T-helper 2 cell treated with Interferon-gamma antibody and Interleukin-4, amounts not matched to agents 5 μg/mL and 100 μg/mL, for 36 hours (primary cell): ENCODE data around the gene ZBTB37.
"Not testable (repeated sequence)": the region's sequence is repeated elsewhere in the genome, so short reads cannot be mapped to it uniquely, and the experiment has no call there.

ENCODE experiments used
- DNase-seq: peaks from one replicate; pipeline ENCODE4 v3.0.0; 2021; ENCODE audit warnings: low spot score
- H3K27ac Mint-ChIP-seq: one replicate; pipeline ENCODE4 v1.8.0; 2021; ENCODE audit warnings: mild to moderate bottlenecking, mixed read lengths
- H3K27me3 Mint-ChIP-seq: one replicate; pipeline ENCODE4 v1.8.0; 2021; ENCODE audit warnings: low read depth, mixed read lengths
- H3K36me3 Mint-ChIP-seq: one replicate; pipeline ENCODE4 v1.8.0; 2021; ENCODE audit warnings: low read depth, mixed read lengths
- H3K4me1 Mint-ChIP-seq: one replicate; pipeline ENCODE4 v1.8.0; 2021; ENCODE audit warnings: low read depth, mixed read lengths
- H3K4me3 Mint-ChIP-seq: one replicate; pipeline ENCODE4 v1.8.0; 2022; ENCODE audit warnings: mild to moderate bottlenecking, moderate library complexity, mixed read lengths
- H3K9me3 Mint-ChIP-seq: one replicate; pipeline ENCODE4 v1.8.0; 2021; ENCODE audit warnings: mixed read lengths

The ZBTB37 gene

GRCh38 chr1:173860065-173860464 lies 8.1 kb upstream of the ZBTB37 start:
- H3K27me3 Mint-ChIP-seq, result no peaks in the 10 kb centered on the region
- no peak overlapping the region for H3K4me3 Mint-ChIP-seq
- peaks cover 13% of the 10 kb centered on the region for H3K4me1 Mint-ChIP-seq
- peaks cover 50% of the 10 kb centered on the region for H3K36me3 Mint-ChIP-seq
- no peak for DNase-seq
- no peaks in the 10 kb centered on the region for H3K9me3 Mint-ChIP-seq
- no peak overlapping the region for H3K27ac Mint-ChIP-seq

- Mint-ChIP-seq H3K36me3 (peaks cover 55% of the 10 kb centered on the region), H3K4me3 (no peak overlapping the region), H3K9me3 (no peaks in the 10 kb centered on the region), H3K27me3 (no peaks in the 10 kb centered on the region), H3K27ac (peak overlapping the region; percentile 36), H3K4me1 (peaks cover 24% of the 10 kb centered on the region)
- no peak for DNase-seq
Measured at GRCh38 chr1:173861731-173862145, 6.4 kb upstream of the ZBTB37 start.

GRCh38 chr1:173862146-173862768 lies 5.9 kb upstream of the ZBTB37 start:
- Mint-ChIP-seq H3K27ac (peak overlapping the region; percentile 45), H3K4me1 (peaks cover 24% of the 10 kb centered on the region), H3K36me3 (peaks cover 60% of the 10 kb centered on the region)
- not testable (repeated sequence) for H3K27me3 Mint-ChIP-seq, H3K9me3 Mint-ChIP-seq, H3K4me3 Mint-ChIP-seq, DNase-seq

GRCh38 chr1:173862769-173863223 lies 5.4 kb upstream of the ZBTB37 start:
- Mint-ChIP-seq H3K27ac (peak overlapping the region; percentile 45), H3K4me3 (no peak overlapping the region), H3K9me3 (no peaks in the 10 kb centered on the region), H3K36me3 (peaks cover 60% of the 10 kb centered on the region), H3K4me1 (peaks cover 24% of the 10 kb centered on the region), H3K27me3 (no peaks in the 10 kb centered on the region)
- DNase-seq, result no peak

GRCh38 chr1:173863224-173864161 lies 4.7 kb upstream of the ZBTB37 start:
- Mint-ChIP-seq H3K27ac (peak overlapping the region; percentile 36), H3K36me3 (peaks cover 56% of the 10 kb centered on the region), H3K27me3 (no peaks in the 10 kb centered on the region), H3K9me3 (no peaks in the 10 kb centered on the region), H3K4me3 (peak overlapping the region; percentile 98), H3K4me1 (peaks cover 24% of the 10 kb centered on the region)
- no peak for DNase-seq

- Mint-ChIP-seq H3K4me3 (peak overlapping the region; percentile 98), H3K36me3 (peaks cover 56% of the 10 kb centered on the region), H3K27ac (peak overlapping the region; percentile 99), H3K4me1 (peaks cover 31% of the 10 kb centered on the region), H3K9me3 (no peaks in the 10 kb centered on the region), H3K27me3 (no peaks in the 10 kb centered on the region)
- DNase-seq, result no peak
Measured at GRCh38 chr1:173864179-173864867, 3.9 kb upstream of the ZBTB37 start.

- H3K36me3 Mint-ChIP-seq, result peaks cover 55% of the 10 kb centered on the region
- no peak for DNase-seq
- H3K27ac Mint-ChIP-seq, result peak overlapping the region; percentile 99
- peak overlapping the region; percentile 98 for H3K4me3 Mint-ChIP-seq
- no peaks in the 10 kb centered on the region for H3K27me3 Mint-ChIP-seq
- no peaks in the 10 kb centered on the region for H3K9me3 Mint-ChIP-seq
- peaks cover 43% of the 10 kb centered on the region for H3K4me1 Mint-ChIP-seq
Measured at GRCh38 chr1:173865468-173866164, 2.6 kb upstream of the ZBTB37 start.

GRCh38 chr1:173866413-173867115 lies 1.6 kb upstream of the ZBTB37 start:
- Mint-ChIP-seq H3K4me1 (peaks cover 50% of the 10 kb centered on the region), H3K27me3 (no peaks in the 10 kb centered on the region), H3K4me3 (peak overlapping the region; percentile 98), H3K9me3 (no peaks in the 10 kb centered on the region), H3K27ac (peak overlapping the region; percentile 99), H3K36me3 (peaks cover 58% of the 10 kb centered on the region)
- no peak for DNase-seq

- no peak for DNase-seq
- peaks cover 56% of the 10 kb centered on the region for H3K36me3 Mint-ChIP-seq
- H3K4me1 Mint-ChIP-seq, result peaks cover 52% of the 10 kb centered on the region
- H3K27me3 Mint-ChIP-seq, result no peaks in the 10 kb centered on the region
- peak overlapping the region; percentile 99 for H3K27ac Mint-ChIP-seq
- peak overlapping the region; percentile 98 for H3K4me3 Mint-ChIP-seq
- H3K9me3 Mint-ChIP-seq, result no peaks in the 10 kb centered on the region
Measured at GRCh38 chr1:173867141-173867752, 933 bp upstream of the ZBTB37 start.

GRCh38 chr1:173867753-173868265 lies 371 bp upstream of the ZBTB37 start, which contains the start of gene GAS5:
Gene GAS5, minus strand, starts transcription at chr1:173867989.
- Mint-ChIP-seq H3K9me3 (no peaks in the 10 kb centered on the region), H3K4me1 (peaks cover 54% of the 10 kb centered on the region), H3K27ac (peak within 1 kb of the TSS; percentile 99), H3K27me3 (no peaks in the 10 kb centered on the region), H3K36me3 (peaks cover 53% of the 10 kb centered on the region), H3K4me3 (peak within 1 kb of the TSS; percentile 98)
- DNase-seq, result peak; percentile 98

GRCh38 chr1:173869021-173869359 lies 810 bp downstream of the ZBTB37 start:
- H3K9me3 Mint-ChIP-seq, result no peaks in the 10 kb centered on the region
- peaks cover 51% of the 10 kb centered on the region for H3K4me1 Mint-ChIP-seq
- DNase-seq, result no peak
- no peaks in the 10 kb centered on the region for H3K27me3 Mint-ChIP-seq
- peaks cover 54% of the 10 kb centered on the region for H3K36me3 Mint-ChIP-seq
- H3K4me3 Mint-ChIP-seq, result peak overlapping the region; percentile 98
- H3K27ac Mint-ChIP-seq, result peak overlapping the region; percentile 94

- peaks cover 41% of the 10 kb centered on the region for H3K4me1 Mint-ChIP-seq
- H3K36me3 Mint-ChIP-seq, result peaks cover 44% of the 10 kb centered on the region
- peak overlapping the region; percentile 98 for H3K4me3 Mint-ChIP-seq
- peak; percentile 42 for DNase-seq
- H3K27me3 Mint-ChIP-seq, result no peaks in the 10 kb centered on the region
- peak overlapping the region; percentile 95 for H3K27ac Mint-ChIP-seq
- H3K9me3 Mint-ChIP-seq, result no peaks in the 10 kb centered on the region
Measured at GRCh38 chr1:173870252-173871075, 2.3 kb downstream of the ZBTB37 start.
